NCI-H1105 (cell line): Measurements from ENCODE around the gene MCTP2.

ENCODE experiments used
- DNase-seq: peaks from one replicate; lab custom pipeline; 2025; lab: John Stamatoyannopoulos, UW

MCTP2 gene

GRCh38 chr15:94400526-94401298 lies 169.4 kb downstream of the MCTP2 start:
- DNase-seq, result no peak

DNA sequence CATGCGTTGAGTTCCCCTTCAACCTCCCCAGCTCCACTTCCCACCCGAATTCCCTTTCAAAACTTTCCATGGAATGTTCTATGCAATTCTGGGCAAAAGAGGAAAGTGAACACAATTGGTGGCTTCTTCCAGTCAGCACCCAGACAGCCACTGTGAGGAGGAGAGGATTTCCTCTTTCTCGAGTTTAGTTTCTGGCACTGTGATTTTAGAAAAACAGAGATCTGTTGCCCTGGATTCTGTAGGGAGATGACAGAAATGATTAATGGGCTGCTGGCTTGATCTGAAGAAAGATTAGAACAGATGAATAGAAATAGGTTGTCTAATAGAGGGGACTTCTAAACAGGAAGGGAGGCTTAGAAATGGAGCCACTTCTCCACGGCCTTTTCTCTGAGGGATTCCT lies 172.0 kb downstream of the MCTP2 start:
- no peak for DNase-seq

DNA sequence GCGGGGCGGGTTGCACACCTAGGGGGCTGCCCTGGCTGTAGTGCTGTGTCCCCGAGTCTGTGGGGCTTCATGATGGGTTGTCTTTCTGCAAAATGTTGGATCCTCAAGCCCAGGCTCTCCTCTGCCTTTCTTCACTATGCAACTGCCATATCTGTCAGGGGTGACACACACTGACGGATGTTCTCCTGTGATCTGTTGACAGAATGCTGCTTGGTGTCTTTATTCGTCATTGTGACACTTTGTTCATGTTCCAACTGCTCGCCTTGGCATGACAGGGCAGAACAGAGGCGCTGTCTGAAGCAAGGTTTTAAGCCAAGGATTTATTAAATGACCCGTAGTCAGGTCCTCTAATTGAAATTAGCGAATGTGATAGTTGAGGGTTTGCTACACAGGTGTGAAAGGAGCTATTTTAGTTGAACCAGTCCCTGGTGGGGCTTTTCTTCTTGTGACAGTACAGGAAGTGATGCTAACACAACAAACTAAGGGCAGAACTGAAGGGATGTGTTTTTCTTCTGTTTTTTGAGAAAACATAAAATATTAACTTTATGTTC lies 173.4 kb downstream of the MCTP2 start:
- no peak for DNase-seq

DNA sequence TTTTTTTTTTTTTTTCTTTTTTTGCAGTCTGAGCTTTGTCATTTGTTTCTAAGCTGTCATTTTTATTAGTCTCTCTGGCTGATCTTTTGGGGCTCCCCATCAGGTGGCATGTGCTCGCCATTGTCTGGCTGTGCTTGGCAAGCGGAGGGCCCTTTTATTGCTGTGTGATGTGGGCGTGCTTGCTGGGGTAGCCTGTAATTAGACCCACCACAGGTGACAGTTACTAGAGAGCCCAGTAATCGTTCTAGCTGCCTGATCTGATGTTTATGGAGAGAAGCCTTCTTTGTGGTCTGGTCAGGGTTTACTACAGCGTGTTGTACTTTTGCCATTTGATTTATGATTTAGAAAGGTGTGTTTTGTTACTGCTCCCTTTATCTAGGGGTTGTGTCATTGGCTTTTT lies 179.9 kb downstream of the MCTP2 start:
- peak; percentile 73 for DNase-seq

DNA sequence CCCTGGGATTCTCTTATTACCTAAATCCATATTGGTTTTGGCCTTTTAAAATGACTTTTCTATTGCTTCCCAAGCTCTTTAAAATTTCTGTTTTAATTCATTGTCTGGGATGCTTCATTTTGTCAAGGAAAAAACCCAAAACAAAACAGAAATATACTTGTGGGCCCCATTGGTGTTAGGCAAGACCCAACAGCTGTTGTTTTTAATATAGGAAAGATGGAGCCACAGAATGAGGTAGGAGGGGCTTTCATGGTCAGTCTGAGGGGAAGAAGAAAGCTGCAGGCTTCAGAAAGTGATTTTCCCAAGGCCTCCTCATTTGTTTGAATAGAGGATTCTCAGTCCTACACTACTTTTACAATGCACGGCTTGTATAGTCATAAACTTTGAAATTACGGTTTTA lies 180.5 kb downstream of the MCTP2 start:
- no peak for DNase-seq

GRCh38 chr15:94412979-94413746 lies 181.8 kb downstream of the MCTP2 start:
- no peak for DNase-seq

GRCh38 chr15:94414916-94415315 lies 183.6 kb downstream of the MCTP2 start:
- no peak for DNase-seq

GRCh38 chr15:94416267-94416666 lies 184.9 kb downstream of the MCTP2 start:
- no peak for DNase-seq

GRCh38 chr15:94416820-94417219 lies 185.5 kb downstream of the MCTP2 start:
- peak; percentile 47 for DNase-seq

DNA sequence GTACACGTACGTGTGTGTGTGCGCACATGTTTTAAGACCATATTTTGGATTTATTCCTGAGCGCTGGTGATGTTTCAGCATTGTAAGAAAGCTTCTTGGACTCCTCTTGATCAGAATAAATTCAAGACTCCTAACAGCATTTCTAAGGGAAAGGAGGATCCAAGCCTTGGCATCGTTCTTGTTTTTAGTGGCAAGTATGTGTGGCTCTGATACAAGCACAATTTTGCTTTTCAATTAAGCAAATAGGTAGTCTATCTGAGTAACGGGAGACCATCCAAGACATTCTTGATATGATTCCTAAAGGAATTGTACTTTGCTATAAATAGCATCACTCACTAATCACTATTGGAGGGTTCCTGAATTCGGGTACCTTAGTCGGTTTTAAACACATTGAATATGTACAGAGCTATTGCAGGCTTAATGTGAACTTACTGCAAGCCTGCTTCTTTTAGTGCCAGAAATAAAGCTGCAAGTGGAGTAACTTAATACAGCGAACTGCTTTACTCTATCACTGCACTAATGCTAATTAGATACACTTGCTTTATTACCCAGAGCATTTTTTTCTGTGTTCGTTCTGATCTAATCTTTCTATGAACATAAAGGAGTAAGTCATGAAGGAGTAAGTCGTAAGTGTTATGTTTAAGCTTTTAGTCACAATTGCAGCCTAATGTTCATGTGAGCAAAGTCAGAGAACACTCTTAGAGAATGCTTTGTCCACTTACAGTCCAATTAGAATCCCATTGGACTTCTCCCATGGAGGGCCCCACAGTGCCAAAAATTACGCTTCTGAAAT lies 186.3 kb downstream of the MCTP2 start:
- DNase-seq, result no peak

- no peak for DNase-seq
Measured at GRCh38 chr15:94421706-94422105, 190.3 kb downstream of the MCTP2 start.

DNA sequence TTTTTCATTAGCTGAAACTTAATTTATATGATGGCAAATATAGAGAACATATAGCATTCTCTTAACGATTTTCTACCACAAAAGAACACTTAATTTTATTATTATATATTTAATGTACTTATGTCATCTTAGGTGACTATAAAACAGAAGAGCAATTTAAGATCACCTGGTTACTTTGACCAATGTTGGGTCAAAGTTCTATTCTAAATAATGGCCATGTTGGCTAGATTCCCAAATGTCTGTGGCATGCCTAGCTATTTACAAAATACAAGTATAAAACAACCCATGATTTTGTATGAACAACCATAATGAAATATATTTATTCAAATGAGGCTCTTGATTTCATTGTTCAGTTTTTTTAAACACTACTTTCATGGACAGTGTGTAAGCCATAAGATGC lies 200.9 kb downstream of the MCTP2 start:
- DNase-seq, result no peak

DNA sequence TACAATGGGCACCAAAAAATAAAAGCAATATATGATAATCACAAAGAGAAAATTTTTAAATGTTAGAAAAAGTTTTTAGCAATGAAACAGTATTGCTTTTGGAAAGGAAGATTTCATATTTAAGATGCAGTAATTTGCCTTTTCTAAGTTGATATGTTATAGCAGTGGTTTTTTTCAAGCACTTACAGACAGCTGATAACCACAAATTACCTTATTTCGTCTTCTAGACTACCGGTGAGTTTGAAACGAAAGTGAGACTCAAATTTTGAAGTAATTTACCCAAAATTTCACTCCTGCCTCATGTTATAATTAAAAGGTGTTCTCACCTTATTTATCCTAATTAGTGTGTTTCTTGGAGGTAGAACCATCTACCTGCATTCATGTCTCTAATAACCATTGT lies 207.8 kb downstream of the MCTP2 start:
- DNase-seq, result no peak

GRCh38 chr15:94441760-94442159 lies 210.4 kb downstream of the MCTP2 start:
- DNase-seq, result no peak

DNA sequence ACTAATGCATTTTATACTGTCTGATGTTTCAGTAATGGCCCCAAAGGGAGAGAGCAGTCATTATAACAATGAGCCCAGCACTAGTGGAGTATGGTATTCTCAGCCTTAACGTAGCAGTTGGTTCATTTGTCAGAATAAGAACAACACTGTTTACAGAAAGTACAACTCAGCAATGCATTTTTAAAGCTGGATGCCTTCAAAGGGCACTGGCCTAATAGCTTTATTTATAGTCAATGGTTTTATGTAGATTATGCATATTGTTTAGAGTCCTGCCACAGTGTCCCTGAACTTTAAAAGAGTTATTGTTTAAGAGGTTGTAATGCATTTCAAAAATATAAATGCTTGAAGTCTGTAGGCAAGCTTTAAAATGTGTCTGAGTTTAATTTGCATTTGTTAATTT lies 211.1 kb downstream of the MCTP2 start:
- no peak for DNase-seq

DNA sequence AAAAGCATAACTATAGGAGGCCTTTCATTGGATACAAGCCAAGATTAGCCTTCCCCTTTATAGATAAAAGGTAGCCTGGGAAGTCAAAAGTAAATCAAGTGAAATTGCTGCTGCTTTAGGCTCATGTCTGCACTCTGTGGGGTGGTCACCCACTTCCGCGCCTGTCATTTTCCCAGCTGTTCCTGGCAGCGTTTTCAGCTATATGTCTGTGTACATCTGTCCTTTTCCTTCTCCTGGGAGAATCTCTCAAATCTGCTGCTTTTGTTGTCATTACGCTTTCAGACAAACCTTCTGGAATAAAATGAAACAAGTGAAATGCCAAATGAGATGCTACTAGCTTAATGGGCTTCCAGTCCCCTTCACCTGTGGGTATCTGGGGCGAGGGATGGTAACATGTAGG lies 211.8 kb downstream of the MCTP2 start:
- DNase-seq, result no peak

GRCh38 chr15:94445566-94446160 lies 214.3 kb downstream of the MCTP2 start:
- no peak for DNase-seq

- no peak for DNase-seq
Measured at GRCh38 chr15:94446441-94446840, 215.1 kb downstream of the MCTP2 start.

- no peak for DNase-seq
Measured at GRCh38 chr15:94451466-94451865, 220.1 kb downstream of the MCTP2 start.

- DNase-seq, result no peak
Measured at GRCh38 chr15:94453227-94453988, 222.0 kb downstream of the MCTP2 start.

DNA sequence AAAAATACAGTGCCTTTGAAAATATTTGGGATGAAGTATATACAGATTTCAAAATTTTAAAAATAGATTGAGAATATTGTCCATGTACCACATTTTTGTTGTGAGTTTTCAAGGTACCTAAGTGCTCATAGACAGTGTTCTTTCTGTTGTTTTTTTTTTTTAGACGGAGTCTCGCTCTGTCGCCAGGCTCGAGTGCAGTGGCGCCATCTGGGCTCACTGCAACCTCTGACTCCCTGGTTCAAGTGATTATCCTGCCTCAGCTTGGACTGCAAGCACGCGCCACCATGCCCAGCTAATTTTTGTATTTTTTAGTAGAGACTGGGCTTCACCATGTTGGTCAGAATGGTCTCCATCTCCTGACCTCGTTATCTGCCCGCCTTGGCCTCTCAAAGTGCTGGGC lies 223.9 kb downstream of the MCTP2 start:
- no peak for DNase-seq
